ENCODE results near the gene PDE6D.

The PDE6D gene

DNA sequence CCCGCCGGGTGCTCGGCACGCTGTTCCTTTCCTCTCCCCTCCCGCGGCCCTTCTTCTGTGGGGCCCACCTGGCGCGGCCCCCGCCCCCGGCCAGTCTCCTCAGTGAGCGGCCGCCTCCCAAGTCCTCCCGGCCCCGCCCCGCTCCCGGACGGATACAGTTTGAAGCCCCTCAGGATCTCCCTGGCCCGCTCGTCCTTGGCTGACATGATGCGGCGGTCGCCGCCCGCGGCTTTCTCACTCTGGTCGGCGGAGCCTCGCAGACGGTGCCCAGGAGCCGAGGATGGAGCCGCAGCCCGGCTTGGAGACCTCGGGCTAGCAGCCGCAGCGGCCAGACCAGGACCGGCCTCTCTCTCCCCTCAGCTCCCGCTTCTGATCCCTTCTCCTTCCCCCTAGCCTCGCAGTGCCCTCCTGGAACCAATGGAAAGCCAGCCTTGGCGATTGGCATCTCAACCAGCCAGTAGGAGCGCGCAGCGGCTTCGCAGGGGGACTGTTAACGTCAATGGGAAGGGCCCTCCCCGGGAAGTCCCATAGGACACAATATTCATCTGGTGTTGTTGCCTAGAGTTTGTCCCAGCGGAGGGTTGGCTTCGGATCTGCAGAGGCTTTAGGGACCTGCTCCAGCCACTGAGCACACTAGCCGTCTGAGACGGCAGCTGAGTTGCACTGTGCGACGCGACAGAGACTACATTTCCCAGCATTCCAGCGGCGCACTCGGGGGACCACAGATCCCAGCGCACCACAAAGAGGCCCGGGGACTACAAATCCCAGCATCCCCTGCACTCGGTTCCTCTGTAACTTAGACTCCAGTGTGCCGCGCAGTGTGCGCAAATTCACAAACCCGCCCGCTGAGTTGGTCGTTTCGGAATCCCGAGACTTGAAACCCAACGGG, at the start of gene PDE6D:
Gene PDE6D (minus strand): TSS at position 374 of the 889 bp plus-strand sequence. CDS start 168 bp downstream, at position 206.
- in situ Hi-C loops (cut with HindIII; ENCODE audit: low sequenced_read_pairs): no loop called here

DNA sequence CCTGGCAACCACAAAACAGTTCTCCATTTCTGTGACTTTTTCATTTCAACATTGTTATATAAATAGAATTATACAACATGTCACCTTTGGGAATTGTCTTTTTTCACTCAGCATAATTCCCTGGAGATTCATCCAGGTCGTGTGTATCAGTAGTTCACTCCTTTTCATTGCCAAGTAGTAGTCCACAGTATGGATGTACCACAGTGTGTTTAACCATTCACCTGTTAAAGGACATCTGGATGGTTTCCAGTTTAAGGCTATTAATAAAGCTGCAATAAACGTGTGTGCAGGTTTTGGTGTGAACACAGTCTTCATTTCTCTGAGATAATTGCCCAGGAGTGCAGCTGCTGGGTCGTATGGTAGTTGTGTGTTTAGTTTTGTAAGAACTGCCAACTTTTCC, 40.8 kb upstream of the PDE6D start:
- in situ Hi-C loops (cut with HindIII; ENCODE audit: low sequenced_read_pairs): no loop called here

DNA sequence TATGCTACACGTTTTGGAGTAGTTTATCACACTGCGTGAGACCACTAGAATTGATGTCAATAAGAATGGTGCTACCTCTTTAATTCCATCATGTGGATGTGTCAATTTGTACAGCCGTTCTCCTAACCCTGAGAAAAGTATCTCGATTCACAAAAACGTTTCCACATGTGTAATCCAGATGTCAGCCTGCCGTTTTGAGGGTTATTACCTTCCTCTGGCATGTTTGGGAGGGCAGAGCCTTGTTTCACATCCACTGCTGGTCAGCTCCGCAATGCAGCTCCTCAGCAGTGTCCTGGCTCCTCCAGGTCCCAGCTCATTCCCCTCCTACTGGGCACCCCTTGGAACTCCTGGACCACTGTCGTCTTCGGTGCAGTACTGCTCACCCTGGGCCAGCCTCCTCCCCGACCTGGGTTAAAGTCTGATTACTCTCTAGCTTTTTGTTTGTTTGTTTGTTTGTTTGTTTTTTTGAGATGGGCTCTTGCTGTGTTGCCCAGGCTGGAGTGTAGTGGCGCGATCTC, 39.8 kb upstream of the PDE6D start:
- in situ Hi-C loops (cut with HindIII; ENCODE audit: low sequenced_read_pairs): no loop called here

DNA sequence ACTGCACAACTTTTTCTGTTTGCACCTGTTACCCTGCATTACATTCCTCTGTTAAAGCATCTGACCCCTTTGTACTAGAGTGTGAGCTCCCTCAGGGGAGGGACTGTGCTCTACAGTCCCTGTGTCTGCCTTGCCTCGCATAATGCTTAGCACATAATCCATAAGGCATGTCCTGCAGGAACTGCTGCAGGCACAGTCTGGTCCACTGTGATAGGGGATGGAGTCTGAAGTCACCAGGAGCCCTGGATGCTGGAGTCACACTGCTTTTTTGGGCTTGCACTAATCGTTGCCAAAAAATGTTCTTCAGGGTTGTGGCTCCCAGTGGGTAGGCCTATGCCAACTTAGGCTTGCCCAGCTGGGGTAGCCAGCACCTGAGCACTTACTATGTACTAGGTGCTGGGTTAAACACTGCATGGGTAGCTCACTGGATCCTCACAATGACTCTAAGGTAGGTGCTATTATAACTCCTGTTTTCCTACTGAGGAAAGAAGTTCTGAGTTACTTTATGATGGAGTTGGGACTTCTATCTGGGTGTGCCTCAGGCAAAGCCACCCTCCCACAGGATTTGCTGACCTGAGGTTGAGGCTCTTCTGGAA, 38.5 kb upstream of the PDE6D start:
- in situ Hi-C loops (cut with HindIII; ENCODE audit: low sequenced_read_pairs): no loop called here

DNA sequence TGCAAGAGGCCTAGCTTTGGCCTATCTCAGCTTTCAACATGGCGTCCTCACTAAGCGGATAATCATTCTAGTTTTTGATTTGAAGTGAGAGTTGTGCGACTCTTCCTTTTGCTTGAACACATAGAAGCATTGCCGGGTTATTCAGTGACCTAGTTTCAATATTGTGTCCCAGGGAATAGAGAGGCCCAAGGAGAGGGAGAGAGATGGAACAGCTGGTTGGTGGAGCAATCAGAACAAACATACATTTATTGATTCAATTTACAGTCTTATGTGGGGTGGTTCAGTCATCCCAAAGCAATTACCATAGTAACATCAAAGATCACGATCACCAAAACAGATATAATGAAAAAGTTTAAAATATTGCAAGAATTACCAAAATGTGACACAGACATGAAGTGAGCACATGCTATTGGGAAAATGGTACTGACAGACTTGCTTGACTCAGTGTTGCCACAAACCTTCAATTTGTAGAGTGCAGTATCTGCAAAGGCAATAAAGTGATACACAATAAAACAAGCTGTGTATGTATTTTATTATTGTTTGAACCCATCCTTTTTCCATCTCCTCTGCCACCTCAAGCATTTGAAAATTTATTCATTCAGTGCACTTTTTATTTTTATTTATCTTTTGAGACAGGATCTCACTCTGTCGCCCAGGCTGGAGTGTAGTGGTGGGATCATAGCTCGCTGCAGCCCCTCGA, 35.4 kb upstream of the PDE6D start:
- in situ Hi-C loops (cut with HindIII; ENCODE audit: low sequenced_read_pairs): no loop called here

DNA sequence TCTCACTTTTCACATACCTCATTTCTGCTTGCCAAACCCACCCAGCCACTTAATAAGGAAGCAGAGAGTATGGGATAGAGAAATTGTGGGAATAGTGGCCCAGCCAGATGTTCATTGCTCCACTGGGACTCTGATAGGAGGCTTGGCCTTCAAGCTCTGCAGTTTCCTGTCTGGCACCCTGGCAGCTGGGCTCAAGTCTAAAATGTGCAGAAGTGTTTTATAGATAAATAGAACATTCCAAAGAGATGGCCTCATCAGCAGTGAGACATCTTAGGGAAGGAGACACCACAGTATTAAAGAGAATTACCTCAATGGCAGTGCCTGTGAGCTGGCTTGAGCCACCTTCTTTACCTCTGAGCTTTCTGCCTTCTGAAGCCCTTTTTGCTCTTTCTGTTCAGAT, 29.8 kb upstream of the PDE6D start:
- in situ Hi-C loops (cut with HindIII; ENCODE audit: low sequenced_read_pairs): no loop called here

DNA sequence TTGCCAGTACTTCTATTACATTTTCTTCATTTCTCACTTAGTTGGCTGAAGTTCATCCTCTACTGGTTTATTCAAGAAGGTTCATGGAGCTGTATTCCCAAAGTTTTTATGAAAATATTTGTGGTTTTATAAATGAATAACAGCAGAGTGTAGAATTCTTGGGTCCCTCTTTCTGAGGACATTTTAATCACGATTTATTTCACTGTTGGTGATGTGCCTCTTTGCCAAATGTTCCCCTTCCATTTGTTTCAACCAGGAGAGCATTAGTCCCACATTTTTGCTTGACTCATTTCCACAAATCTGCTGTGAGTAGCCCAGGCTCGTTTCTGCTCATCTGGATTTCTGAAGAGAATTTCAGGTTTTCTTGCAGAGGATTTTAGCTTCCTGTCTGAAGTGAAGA, 25.9 kb upstream of the PDE6D start:
- in situ Hi-C loops (cut with HindIII; ENCODE audit: low sequenced_read_pairs): loop anchor here (10.0 kb wide), 1 partner anchor 178 kb away; no protein-coding TSS in a partner anchor

DNA sequence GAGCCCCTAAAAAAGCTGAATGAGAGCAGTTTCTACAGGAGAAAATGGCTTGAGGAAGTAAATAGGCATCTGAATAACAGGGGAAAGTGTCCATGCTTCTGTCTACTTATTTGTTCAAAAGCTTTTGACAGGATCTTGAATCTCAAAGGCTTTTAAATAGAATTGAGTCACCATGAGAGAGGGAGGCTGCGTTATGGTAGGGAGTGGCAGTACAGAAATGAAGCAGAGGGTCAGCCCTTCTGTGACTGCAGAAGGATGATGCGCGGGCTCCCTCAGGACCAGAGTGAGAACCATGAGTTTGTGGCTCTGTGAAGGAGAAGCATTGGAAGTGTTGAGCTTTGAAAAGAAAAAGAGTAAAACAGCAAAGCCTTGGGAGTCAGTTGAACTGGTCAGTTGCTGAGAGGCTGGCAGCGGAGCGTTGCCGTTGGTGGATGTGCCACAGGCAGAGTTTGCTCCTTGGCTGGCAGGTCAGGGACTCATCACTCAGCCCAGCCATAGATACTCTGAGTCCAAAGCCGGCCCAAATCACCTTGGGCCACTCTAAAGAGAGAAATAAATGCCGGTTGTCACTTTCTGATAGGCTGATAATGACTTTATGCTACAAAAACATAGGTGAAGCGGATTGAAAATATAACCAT, 22.5 kb upstream of the PDE6D start:
- in situ Hi-C loops (cut with HindIII; ENCODE audit: low sequenced_read_pairs): loop anchor here (10.0 kb wide), 1 partner anchor 181 kb away; no protein-coding TSS in a partner anchor

DNA sequence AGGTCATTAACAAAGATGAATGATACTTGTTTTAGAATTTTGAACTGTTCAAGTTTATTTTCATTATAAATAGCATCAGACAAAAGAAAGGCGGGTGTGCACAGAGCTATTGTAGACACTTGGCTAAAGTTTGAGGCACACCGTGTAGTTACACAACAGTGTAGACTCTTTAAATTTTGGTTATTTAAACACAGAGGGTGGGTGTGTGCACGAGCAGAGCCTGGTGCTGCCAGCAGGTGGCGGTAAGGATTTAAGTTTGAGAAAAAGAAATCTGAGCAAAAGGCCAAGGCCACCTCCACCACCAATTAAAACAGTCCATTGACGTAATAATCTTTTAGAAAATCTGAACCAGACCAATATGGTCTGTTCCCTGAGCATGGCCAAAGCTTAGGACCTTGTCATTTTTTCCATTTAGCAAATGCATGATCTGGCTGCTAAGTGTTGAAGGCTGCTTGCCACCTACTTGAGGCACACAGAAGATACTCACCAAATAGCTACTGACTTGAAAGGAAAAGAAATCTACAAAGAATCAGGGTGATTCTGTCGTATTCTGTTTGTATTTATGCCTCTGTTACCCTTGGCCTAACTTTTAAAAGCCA, 19.5 kb upstream of the PDE6D start:
- in situ Hi-C loops (cut with HindIII; ENCODE audit: low sequenced_read_pairs): loop anchor here (10.0 kb wide), 1 partner anchor 184 kb away; no protein-coding TSS in a partner anchor

DNA sequence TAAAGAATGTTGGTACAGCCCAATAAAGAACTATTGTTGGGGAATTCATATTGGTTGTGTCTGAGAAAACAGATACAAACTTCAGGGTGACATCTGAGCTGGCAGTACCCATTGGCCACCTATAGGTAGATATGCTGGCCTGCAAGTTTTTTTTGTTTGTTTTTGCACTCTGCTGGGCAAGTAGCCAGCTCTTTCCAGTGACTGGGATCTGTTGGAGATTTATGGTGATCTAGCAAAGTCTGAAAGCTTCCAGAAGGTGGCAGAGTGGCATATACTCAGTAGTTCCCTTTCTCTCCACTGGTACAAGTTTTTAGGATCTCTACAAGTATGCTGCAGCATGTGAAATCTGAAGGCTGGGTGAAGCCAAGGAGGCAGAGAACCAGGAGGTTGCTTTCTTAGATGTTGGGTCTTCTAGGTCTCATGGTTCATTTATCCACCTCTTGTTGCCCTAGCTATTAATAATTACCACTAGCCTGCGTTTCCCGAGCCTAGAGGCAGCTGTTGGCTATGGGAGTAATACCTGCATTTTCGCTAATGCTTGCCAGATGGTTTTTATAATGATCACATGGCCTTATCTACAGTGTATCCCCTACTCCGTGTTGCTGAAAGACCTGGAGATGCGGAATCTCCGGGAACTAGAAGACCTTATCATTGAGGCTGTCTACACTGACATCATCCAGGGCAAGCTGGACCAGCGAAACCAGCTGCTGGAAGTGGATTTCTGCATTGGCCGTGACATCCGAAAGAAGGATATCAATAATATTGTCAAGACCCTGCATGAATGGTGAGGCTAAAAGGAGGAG, 14.6 kb upstream of the PDE6D start:
- in situ Hi-C loops (cut with HindIII; ENCODE audit: low sequenced_read_pairs): no loop called here

DNA sequence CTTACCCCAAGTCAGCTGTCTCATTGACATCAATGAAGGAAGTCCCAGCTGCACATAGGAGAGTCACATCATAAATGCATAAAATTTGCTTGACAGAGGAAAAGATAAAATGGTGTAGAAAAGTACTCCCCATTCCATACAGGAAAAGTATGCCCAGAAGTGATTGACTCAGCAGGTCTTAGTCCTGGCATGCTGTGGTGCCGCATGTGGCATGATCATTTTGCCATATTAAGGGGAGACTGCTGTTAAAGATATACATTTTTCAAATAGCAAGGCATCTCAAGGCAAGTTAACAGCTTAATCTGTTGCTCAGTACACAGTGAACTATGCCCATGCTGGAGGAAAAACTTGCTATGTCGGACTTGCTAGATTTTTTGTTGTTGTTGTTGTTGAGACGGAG, 13.3 kb upstream of the PDE6D start:
- in situ Hi-C loops (cut with HindIII; ENCODE audit: low sequenced_read_pairs): no loop called here

DNA sequence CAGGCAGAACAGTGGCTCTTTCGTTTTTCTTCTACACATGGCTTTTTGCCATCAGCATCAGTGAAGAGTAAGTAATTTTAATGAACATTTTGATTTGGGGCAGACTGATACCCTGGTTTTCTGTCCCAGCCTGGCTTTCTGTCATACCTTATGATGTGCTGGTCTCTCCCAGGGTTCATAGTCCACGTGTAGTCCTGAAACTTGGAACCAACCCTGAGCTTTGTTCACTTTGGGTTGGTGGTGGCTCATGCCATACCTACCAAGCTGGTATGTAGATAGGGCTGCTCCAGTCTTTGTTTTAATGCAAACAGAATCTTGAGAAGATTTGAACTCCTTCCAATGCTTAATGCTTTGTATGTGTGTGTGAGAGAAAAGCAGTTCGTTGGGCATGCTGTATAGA, 10.0 kb upstream of the PDE6D start:
- in situ Hi-C loops (cut with HindIII; ENCODE audit: low sequenced_read_pairs): no loop called here

DNA sequence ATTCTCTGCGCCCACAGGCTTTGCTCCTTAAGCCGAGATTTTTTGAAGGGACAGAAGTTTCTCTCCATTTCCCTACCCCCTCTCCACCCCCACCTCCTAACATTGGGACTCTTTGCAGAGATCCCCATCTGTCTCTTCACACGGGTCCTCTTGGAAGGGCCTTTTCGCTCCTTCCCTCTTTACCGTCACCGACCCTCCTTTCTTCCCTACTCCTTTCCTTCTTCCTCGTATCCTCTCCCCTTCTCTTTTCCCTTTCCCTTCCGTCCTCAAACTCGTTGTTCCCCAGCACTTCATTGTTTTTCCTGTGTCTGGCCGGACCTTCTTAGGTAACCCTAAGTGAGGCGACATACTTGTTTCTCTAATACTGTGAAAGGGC, 5.8 kb upstream of the PDE6D start:
- in situ Hi-C loops (cut with HindIII; ENCODE audit: low sequenced_read_pairs): no loop called here

DNA sequence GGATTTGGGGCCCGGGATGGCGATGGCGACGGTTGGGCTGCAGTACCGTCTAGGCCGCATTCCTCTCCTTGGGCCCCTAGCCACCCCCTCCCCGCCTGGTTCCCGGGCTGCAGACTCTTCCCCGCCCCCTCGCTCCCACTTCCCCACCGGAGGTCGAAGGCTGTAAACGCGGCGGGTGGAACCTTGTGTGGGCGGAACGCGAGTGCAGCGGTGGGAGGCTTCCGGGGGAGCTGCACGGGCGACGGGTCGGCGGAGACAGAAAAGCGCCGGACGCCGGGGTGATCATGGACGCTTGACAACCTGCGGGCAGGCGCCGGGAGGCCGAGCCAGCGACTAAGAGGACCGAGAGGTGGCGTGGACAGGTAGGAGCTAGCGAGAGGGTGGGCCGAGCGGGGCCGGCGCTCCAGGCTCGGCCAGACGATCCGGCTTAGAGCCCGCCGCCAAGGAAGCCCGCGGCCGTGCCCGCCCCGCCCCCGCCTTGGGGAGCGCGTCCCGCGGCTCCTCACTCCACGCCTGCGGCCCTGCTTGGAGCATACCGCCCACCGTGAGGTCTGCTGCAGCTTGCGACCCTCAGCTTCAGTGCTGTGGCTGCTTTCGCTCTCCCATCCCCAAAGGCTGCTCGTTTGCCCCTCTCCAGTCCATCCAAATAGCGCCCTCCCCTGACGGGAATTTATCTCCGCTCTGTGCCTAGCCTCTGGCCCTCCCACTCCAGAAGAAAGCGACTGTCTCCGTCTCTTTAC, 5.3 kb upstream of the PDE6D start, which contains the start of gene COPS7B:
Gene COPS7B (plus strand): TSS at position 269 of the 740 bp plus-strand sequence. CDS start 2,126 bp downstream, outside the sequence.
- in situ Hi-C loops (cut with HindIII; ENCODE audit: low sequenced_read_pairs): no loop called here

DNA sequence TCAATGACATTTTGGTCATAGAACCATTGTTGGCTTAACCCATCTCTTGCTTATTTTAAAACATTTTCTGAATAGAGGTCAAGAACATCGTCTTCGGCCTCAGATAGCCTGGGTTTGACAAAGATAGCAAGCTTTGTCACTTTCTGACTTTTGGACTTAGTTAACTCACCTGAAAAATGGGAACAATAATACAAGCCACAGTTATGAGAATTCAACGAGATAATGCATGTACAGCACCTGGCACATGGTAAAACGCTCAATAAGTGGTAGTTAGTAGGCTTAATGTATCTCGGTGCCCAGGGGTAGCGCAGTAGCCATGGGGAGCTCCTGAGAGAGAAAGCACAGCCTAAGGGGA, 4.7 kb upstream of the PDE6D start:
- in situ Hi-C loops (cut with HindIII; ENCODE audit: low sequenced_read_pairs): no loop called here

DNA sequence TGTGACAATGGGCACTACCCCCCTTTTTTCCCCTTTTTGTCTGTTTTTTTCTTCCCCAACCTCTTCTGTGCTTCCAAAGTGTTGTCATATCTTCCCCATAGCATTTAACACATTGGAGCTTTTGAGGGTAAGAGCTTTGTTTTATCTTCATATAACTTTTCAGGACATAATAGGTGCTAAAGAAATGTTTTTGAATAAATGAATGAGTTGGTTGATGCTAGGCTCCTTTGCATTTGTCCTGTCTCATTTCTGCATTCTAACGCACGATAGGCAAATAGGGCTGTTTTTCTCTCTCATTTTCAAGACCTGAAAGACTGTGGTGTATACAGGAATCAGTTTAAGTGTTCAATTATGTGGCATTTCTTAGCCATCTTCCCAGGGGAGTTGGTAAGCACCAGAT, 4.3 kb upstream of the PDE6D start:
- in situ Hi-C loops (cut with HindIII; ENCODE audit: low sequenced_read_pairs): no loop called here

DNA sequence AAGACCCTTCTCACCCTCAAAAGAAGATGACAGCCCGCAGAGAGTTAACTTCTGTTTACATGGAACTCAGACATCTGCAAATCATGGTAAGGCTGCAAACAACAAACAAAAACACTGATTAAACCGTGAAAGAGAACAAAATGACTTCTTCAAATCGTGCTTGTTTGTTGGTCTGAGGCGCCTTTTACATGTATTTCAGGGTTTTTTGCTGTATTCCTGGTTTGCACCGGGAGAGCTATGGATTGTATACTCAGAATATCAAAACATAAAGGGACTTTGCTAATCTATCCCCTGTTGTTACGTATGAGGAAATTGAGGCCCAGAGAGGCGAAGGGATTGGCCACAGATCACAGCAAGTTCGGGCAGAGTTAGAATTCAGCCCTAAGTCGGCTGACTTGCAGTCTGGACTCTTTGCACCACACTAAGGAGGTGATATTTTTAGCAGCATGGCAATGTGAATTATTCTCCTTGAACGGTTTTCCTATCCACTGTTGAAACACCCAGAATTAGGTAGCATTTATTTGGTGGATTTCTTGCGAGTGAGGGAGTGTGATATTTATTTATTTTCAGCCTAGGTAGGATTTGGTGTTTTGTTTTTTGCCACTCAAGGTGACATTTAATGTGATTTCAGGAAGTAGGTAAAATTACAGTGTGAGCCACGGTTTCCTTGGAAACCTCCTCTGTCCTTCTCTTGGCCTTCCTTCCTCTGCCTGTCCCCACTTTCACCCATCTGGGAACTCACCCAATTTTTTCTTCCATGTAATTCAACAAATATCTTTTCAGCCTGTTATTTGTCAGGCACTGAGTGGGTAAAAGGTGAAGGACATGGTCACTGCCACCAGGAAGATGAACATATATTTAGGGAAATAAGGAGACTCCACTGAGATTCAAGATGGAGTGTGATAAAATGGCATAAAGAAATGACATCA, 980 bp upstream of the PDE6D start:
- in situ Hi-C loops (cut with HindIII; ENCODE audit: low sequenced_read_pairs): no loop called here
